HG03066 (cell line): ENCODE data around the gene GPX4.

Experiments
- ATAC-seq: cut with Tn5 transposase; IDR thresholded peaks from one replicate; pipeline ENCODE4 v1.9.1; 2021; ENCODE audit warnings: low read depth; ENCODE audit not compliant: unreplicated experiment

The GPX4 gene

DNA sequence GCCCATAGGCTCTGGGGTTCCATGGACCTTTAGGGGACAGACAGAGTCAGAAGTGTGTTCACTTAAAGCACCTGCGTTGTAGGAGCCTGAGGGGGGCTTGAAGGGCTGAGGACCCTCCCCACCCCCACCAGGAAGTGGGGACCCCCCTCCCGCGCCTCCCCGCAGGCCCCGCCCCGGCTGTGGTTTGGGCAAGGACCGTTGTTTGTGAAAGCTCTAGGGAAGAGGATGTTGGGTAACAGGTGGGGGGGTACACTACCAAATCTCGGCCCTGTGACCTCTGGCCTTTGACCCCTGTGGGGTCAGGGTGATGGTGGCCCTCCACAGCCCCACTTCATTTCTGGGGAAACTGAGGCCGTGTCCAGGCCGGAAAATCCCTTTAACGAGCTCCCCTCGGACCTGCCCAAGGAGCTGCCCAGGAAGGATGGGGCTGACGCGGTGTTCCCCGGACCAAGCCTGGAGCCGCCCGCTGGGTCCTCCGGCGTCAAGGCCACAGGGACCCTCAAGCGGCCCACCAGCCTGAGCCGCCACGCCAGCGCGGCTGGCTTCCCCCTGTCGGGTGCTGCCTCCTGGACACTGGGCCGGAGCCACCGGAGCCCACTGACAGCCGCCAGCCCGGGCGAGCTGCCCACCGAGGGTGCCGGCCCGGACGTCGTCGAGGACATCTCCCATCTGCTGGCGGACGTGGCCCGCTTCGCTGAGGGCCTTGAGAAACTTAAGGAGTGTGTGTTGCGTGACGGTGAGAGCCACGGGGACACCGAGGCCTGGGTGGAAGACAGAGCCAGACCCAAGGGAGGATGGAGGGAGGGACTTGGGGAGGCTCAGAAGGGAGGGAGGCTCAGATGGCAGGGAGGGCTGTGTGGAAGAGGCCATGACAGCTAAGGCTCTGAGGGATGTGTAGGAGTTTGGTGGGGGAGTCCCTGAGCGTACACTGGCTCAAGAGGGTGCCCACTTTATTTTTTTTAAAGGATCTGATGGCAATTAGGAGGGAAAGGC is 35.5 kb upstream of the GPX4 start:
- no peak for ATAC-seq

- ATAC-seq = no peak
Observed at GRCh38 chr19:1069009-1069779, 34.6 kb upstream of the GPX4 start.

DNA sequence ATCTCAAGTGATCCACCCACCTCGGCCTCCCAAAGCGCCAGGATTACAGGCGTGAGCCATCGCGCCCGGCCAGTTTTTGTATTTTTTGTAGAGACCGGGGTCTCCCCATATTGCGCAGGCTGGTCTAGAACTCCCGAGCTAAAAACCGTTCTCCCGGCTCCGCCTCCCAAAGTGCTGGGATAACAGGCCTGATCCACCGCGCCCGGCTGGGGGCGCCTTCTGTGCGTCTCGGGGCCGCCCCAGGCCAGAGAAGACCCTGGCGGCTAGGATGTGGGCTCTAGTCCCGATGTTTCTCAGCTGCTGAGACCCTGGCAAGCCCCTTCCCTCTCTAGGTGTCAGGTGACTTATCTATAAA is 33.2 kb upstream of the GPX4 start:
- ATAC-seq = no peak

DNA sequence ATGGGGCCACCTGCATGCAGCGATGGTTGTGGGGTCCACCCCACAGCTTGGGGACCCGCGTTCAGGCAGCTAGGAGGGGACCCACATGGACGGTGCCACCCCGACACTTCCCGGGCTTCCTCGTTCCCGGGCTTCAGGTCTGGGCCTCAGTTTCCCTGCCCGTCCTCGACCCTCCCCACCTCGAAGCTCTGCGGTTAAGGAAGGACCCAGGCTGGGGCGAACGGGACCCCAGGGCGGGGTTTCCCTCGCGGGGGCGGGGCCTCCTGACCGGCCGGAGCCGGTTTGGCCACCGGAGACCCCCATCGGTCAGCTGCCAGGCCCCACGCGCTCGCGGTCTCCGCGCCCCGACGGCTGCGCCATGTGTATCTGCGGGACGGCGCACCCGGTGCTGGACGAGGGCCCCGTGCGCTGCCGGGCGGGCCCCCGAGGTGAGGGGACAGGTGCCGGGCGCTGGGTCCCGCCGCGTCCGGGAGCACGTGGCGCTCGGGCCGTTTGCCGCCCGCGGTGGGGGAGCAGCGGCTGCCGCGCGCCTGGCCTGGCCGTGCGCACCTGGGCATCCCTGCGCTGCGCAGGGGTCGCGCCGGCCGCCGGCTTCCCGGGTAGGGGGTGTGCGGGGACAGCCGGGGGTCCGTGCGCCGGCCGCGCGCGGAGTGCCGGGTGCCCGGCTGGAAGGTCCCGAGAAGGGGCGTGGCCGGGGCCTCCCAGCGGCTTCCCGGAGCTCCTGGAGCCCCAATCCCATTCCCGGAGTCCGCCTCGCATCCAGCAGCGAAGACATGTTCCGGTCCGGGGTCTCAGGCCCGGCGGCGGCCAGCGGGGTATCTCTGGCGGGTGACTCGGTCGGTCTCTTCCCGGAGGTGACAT is 32.6 kb upstream of the GPX4 start:
- no peak for ATAC-seq

DNA sequence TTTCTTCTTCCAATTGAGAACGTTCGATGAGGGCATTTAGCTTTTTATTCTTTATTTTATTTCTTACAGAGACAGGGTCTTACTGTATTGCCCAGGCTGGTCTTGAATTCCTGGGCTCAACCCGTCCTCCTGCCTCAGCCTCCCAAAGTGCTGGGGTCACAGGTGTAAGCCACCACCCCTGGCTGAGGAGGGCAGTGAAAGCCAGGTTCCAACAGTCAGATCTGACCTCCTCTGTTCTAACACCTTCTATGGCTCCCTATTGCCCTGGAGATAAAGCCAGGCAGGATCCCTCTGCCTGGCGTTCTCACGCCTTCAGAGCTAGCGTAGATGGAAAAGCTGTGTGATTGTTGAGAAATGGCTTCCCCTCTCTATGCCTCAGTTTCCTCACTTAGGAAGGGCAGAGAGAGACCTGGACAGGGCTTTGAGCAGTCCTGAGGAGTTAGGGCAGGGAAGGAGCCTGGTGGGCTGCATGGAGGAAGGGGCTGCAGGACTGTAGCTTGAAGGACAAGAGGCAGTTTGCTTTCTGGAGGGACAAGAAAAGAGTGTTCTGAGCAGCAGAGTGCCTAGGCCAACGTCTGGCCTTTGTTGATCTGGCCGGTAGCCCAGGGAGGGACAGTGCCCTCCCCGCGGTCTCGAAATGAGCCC is 31.3 kb upstream of the GPX4 start:
- no peak for ATAC-seq

- ATAC-seq = no peak
Observed at GRCh38 chr19:1073063-1073955, 30.5 kb upstream of the GPX4 start.

DNA sequence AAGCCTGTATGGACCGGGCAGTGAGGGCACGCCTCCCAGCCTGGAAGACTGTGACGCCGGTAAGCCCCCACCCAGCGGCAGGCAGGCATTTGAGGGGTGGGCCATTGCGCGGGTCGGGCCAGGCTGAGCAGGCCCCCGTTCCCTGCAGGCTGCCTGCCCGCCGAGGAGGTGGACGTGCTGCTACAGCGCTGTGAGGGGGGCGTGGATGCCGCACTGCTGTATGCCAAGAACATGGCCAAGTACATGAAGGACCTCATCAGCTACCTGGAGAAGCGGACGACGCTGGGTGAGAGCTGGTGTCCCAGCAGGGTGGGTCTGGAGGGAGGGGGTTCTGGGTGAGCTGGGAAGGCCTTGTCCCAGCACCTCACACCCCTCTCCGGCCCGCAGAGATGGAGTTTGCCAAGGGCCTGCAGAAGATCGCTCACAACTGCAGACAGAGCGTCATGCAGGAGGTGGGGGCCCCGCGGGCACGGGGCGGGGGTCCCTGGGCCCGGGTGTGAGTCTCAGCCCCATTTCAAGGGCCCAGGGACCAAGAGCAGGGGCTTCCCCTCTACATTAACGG is 29.8 kb upstream of the GPX4 start:
- no peak for ATAC-seq

DNA sequence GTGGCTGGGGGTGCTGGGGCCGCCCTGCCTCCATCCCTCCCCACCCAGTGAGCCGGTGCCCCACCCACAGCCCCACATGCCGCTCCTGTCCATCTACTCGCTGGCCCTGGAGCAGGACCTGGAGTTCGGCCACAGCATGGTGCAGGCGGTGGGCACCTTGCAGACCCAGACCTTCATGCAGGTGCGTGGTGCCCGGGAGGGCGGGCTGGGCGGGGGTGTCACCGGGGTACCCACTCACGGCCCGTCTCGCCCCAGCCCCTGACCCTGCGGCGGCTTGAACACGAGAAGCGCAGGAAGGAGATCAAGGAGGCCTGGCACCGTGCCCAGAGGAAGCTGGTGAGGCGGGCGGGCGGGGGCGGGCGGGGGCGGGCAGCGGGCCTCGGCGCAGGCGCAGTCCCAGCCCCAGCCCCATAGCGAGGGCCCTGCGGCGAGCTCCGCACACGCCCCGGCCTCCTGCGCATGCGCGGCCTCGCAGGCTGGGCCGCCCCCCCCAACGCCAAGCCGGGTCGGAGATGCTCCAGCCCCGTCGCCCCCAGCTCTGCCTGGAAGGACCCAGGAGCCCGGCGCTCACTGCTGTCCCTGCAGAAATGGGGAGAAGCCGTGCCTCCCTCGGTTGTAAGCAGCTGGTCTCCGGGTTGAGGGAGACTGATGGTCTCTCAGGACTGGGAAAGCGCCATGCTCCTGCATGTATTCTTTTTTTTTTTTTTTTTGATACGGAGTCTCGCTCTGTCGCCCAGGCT is 29.1 kb upstream of the GPX4 start:
- ATAC-seq = peak; percentile 40

GRCh38 chr19:1076046-1076386 is 27.8 kb upstream of the GPX4 start:
- ATAC-seq = no peak

- peak; percentile 59 for ATAC-seq
Observed at GRCh38 chr19:1076951-1077350, 26.8 kb upstream of the GPX4 start.

DNA sequence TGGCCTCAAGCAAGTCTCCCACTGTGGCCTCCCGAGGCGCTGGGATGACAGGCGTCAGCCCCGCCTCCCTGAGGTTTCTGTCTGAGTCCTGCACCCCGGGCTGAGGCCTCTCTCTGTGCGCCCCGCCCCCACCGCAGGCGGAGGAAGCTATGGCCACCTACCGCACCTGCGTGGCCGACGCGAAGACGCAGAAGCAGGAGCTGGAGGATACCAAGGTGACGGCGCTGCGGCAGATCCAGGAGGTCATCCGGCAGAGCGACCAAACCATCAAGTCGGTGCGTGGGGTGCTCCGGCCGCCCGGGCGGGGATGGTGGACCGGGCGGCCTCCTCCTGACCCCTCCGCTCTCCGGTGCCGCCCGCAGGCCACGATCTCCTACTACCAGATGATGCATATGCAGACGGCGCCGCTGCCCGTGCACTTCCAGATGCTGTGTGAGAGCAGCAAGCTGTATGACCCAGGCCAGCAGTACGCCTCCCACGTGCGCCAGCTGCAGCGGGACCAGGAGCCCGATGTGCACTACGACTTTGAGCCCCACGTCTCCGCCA is 24.2 kb upstream of the GPX4 start:
- ATAC-seq = no peak

DNA sequence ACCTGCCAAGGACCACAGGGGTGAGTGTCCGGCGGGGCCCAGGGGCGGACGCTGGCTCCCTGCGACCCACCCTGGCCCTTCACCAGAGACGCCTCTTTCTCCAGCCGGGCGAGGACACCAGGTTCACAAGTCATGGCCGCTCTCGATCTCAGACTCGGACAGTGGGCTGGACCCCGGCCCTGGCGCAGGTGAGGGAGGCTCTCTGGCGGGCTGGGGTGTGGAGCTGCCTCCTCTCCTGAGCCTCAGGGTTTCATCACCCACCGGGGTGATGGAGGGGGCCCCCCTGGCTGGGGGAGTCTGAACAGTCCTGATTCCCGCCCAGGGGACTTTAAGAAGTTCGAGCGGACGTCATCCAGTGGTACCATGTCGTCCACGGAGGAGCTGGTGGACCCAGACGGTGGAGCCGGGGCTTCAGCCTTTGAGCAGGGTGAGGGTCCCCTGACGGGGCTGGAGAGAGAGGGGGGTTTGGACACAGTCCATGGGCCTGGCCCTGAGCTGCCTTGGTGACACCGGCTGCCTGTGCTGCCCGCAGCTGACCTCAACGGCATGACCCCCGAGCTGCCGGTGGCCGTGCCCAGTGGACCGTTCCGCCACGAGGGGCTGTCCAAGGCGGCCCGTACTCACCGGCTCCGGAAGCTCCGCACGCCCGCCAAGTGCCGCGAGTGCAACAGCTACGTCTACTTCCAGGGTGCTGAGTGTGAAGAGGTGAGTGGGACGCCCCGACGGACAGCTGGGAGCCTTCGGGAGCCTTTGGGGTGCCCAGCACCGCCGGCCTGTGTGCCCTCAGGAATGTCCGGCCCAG is 23.2 kb upstream of the GPX4 start:
- no peak for ATAC-seq

DNA sequence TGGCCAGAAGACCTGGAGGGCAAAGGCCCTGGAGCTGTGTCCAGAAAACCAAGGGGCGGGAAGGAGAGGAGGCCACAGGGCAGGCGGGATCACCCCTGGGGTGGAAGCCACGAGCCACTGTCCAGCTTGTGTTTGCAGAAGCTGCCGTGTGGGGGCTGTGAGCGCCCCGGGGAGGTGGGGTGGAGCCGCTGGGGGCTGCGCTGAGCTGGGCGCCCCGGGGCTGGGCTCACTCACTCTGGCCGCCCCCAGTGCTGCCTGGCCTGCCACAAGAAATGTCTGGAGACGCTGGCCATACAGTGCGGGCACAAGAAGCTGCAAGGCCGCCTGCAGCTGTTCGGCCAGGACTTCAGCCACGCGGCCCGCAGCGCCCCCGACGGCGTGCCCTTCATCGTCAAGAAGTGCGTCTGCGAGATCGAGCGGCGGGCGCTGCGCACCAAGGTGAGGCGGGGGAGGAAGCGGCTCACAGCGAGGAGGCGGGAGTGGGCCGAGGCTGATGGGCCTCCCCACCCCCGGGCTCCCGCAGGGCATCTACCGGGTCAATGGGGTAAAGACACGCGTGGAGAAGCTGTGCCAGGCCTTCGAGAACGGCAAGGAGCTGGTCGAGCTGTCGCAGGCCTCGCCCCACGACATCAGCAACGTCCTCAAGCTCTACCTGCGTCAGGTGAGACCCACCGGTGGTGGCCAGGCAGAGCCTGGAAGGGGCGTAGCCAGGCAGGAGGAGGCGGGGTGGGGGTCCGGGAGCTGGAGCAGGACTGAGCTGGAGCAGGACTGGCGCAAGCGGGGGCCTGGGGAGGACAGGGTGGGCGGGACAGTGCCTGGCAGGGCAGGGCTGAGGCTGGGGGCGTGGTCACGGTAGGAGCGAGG is 22.3 kb upstream of the GPX4 start:
- no peak for ATAC-seq

GRCh38 chr19:1082165-1082927 is 21.4 kb upstream of the GPX4 start:
- ATAC-seq = no peak

DNA sequence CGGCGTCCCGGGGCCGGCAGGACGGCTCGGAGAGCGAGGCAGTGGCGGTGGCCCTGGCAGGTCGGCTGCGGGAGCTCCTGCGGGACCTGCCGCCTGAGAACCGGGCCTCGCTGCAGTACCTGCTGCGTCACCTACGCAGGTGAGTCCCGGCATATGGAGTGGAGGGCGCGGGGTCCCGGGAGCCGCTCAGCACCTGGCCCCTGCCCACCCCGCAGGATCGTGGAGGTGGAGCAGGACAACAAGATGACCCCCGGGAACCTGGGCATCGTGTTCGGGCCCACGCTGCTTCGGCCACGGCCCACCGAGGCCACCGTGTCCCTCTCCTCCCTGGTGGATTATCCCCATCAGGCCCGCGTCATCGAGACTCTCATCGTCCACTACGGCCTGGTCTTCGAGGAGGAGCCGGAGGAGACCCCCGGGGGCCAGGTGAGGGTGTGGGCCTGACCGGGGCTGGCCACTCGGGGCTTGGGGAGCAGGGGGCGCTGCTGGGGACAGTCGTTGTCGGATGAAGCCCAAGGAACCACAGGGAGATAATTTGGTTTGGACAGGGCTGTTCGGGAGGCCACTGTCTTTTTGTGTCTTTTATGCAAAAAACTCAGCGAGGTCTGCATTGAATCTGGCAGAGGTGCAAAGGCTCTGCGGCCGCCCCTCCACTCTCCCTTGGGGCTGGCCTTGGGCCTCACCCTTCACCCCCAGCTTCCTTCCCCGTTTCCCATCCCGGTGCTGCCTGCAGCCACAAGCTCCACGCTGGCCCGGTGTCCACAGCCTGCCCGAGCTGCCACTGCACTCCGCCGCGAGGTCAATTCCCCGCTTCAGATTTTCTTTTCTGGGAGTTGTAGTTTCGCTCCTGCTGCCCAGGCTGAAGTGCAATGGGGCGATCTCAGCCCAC is 20.6 kb upstream of the GPX4 start:
- ATAC-seq = no peak
